H1 (cell line): ENCODE results near the gene ALPK3. TPM values are rescaled to one million over a fixed set of nuclear protein-coding genes. Genes with fewer than 3 reads are reported as not detected.

Experiments
- CTCF ChIA-PET: fragments of 300-600 bp; sonication (Branson Sonifier 250); formaldehyde crosslinking; loops from one replicate; lab custom pipeline; 2021; ENCODE audit not compliant: partially characterized antibody; lab: Charles Lee
- POLR2A ChIA-PET: fragments of 300-600 bp; sonication (Branson Sonifier 250); formaldehyde crosslinking; loops from one replicate; lab custom pipeline; 2021; ENCODE audit warnings: inconsistent platforms; ENCODE audit not compliant: partially characterized antibody; lab: Charles Lee
- DNase-seq, 2 experiments: peaks; one replicate each; pipeline versions ENCODE4 v3.0.0 to v3.0.0-alpha.2; 2010 to 2022; ENCODE audit warnings: low spot score in 2 of 2, low read depth in 1 of 2, mixed read lengths in 1 of 2
- FAIRE-seq: peaks from 2 replicates; lab custom pipeline; 2011; peaks lifted over from hg19 to GRCh38; lab: Jason Lieb, UNC
- H2AFZ ChIP-seq: 2 replicates; pipeline ENCODE4 v1.8.1; 2012; ENCODE audit warnings: low read length, inconsistent platforms
- H2AK5ac ChIP-seq: 2 replicates; pipeline ENCODE4 v1.6.1; 2013; ENCODE audit warnings: low read depth, low read length
- H2BK120ac ChIP-seq: replicated peaks from 2 replicates; pipeline ENCODE3; 2013; ENCODE audit warnings: low read depth, low read length, inconsistent platforms
- H2BK12ac ChIP-seq: 2 replicates; pipeline ENCODE4 v1.6.1; 2013; ENCODE audit warnings: low read depth, low read length
- H2BK15ac ChIP-seq: 2 replicates; pipeline ENCODE4 v1.6.1; 2013; ENCODE audit warnings: low read length
- H2BK20ac ChIP-seq: 2 replicates; pipeline ENCODE4 v1.6.1; 2013; ENCODE audit warnings: low read length
- H2BK5ac ChIP-seq: 2 replicates; pipeline ENCODE4 v1.6.1; 2013; ENCODE audit warnings: low read depth, low read length
- H3K14ac ChIP-seq: 2 replicates; pipeline ENCODE4 v1.6.1; 2013; ENCODE audit warnings: inconsistent platforms; ENCODE audit not compliant: insufficient read length
- H3K18ac ChIP-seq: 2 replicates; pipeline ENCODE4 v1.6.1; 2013; ENCODE audit warnings: low read length; ENCODE audit errors: extremely low read depth
- H3K23ac ChIP-seq: 2 replicates; pipeline ENCODE4 v1.6.1; 2013; ENCODE audit warnings: inconsistent platforms; ENCODE audit not compliant: insufficient read length
- H3K23me2 ChIP-seq: 2 replicates; pipeline ENCODE4 v1.6.1; 2013; ENCODE audit warnings: low read depth, low read length
- H3K27ac ChIP-seq: 2 replicates; pipeline ENCODE4 v1.6.1; 2011; ENCODE audit warnings: low read depth, low read length, inconsistent platforms
- H3K27me3 ChIP-seq, 4 experiments: replicated peaks in 1 of 4; 1 replicate in 1 of 4; 2 replicates in 3 of 4; pipeline versions ENCODE4 v1.6.1 to v1.8.1; 2011 to 2013; ENCODE audit warnings: low read length in 3 of 4, mild to moderate bottlenecking in 3 of 4, inconsistent platforms in 2 of 4, mixed read lengths in 2 of 4, moderate library complexity in 1 of 4; ENCODE audit not compliant: control insufficient read depth in 3 of 4, insufficient read depth in 3 of 4; ENCODE audit errors: extremely low read depth in 1 of 4
- H3K36me3 ChIP-seq, 4 experiments: 2 replicates each; pipeline versions ENCODE4 v1.6.1 to v1.8.1; 2011 to 2013; ENCODE audit warnings: mild to moderate bottlenecking in 4 of 4, low read length in 3 of 4, moderate library complexity in 2 of 4, control low read depth in 1 of 4, inconsistent platforms in 1 of 4; ENCODE audit not compliant: insufficient read depth in 4 of 4, control insufficient read depth in 2 of 4
- H3K4ac ChIP-seq: replicated peaks from 2 replicates; pipeline ENCODE3; 2013; ENCODE audit warnings: low read length, low read depth, mixed read lengths, inconsistent platforms; ENCODE audit not compliant: insufficient read length
- H3K4me1 ChIP-seq, 4 experiments: replicated peaks in 1 of 4; 1 replicate in 1 of 4; 2 replicates in 3 of 4; pipeline versions ENCODE4 v1.6.1 to v1.8.1; 2011 to 2013; ENCODE audit warnings: low read length in 3 of 4, inconsistent platforms in 2 of 4, mixed read lengths in 1 of 4; ENCODE audit not compliant: insufficient read depth in 4 of 4, control insufficient read depth in 3 of 4
- H3K4me2 ChIP-seq, 2 experiments: 2 replicates each; pipeline versions ENCODE4 v1.6.1 to v1.8.1; 2011 to 2013; ENCODE audit warnings: low read depth in 2 of 2, low read length in 2 of 2, control low read depth in 1 of 2, inconsistent platforms in 1 of 2, mild to moderate bottlenecking in 1 of 2; ENCODE audit not compliant: insufficient read depth in 1 of 2
- H3K4me3 ChIP-seq, 4 experiments: fragments of 200-600, 300-600 bp in 1 of 4; sonication (generic), shearing (Covaris generic), sonication (Bioruptor Twin) in 1 of 4; 2 replicates each; pipeline versions ENCODE4 v1.5.1 to v1.8.1; 2011 to 2016; ENCODE audit warnings: low read length in 4 of 4, low read depth in 3 of 4, control low read depth in 2 of 4, inconsistent platforms in 2 of 4, mild to moderate bottlenecking in 2 of 4, mixed read lengths in 1 of 4, moderate library complexity in 1 of 4; ENCODE audit not compliant: insufficient read depth in 2 of 4; ENCODE audit errors: extremely low read depth in 1 of 4
- H3K56ac ChIP-seq: replicated peaks from 2 replicates; pipeline ENCODE3; 2013; ENCODE audit warnings: low read depth, mild to moderate bottlenecking, mixed read lengths, low read length, inconsistent platforms; ENCODE audit not compliant: insufficient read length
- H3K79me1 ChIP-seq: 2 replicates; pipeline ENCODE4 v1.6.1; 2013; ENCODE audit warnings: low read depth, low read length, control low read depth
- H3K79me2 ChIP-seq, 2 experiments: 2 replicates each; pipeline versions ENCODE4 v1.6.1 to v1.8.1; 2012 to 2013; ENCODE audit warnings: low read length in 2 of 2, mild to moderate bottlenecking in 2 of 2, inconsistent platforms in 1 of 2; ENCODE audit not compliant: insufficient read depth in 2 of 2, control insufficient read depth in 1 of 2
- H3K9ac ChIP-seq, 4 experiments: replicated peaks in 1 of 4; 1 replicate in 1 of 4; 2 replicates in 3 of 4; pipeline versions ENCODE4 v1.6.1 to v1.8.1; 2011 to 2013; ENCODE audit warnings: low read depth in 3 of 4, low read length in 3 of 4, control low read depth in 2 of 4, mild to moderate bottlenecking in 2 of 4, moderate library complexity in 2 of 4, inconsistent platforms in 1 of 4; ENCODE audit errors: extremely low read depth in 1 of 4
- H3K9me3 ChIP-seq, 2 experiments: 2 replicates each; pipeline versions ENCODE4 v1.6.1 to v1.8.1; 2012 to 2013; ENCODE audit warnings: mild to moderate bottlenecking in 2 of 2, moderate library complexity in 2 of 2, control low read depth in 1 of 2, inconsistent platforms in 1 of 2, low read depth in 1 of 2, low read length in 1 of 2, mixed read lengths in 1 of 2; ENCODE audit not compliant: insufficient read depth in 2 of 2
- H4K20me1 ChIP-seq, 2 experiments: replicated peaks in 1 of 2; 2 replicates each; pipeline versions ENCODE3 to v1.8.1; 2011 to 2013; ENCODE audit warnings: inconsistent platforms in 2 of 2, low read length in 2 of 2, mild to moderate bottlenecking in 1 of 2; ENCODE audit not compliant: insufficient read depth in 2 of 2, control insufficient read depth in 1 of 2
- H4K5ac ChIP-seq: 2 replicates; pipeline ENCODE4 v1.6.1; 2013; ENCODE audit warnings: low read length, low read depth, mixed read lengths, inconsistent platforms; ENCODE audit not compliant: insufficient read length
- H4K8ac ChIP-seq: 2 replicates; pipeline ENCODE4 v1.8.0; 2013; ENCODE audit warnings: mild to moderate bottlenecking, moderate library complexity, low read length, inconsistent platforms; ENCODE audit not compliant: insufficient read depth; ENCODE audit errors: extremely low read depth
- H4K91ac ChIP-seq: replicated peaks from 2 replicates; pipeline ENCODE3; 2013; ENCODE audit warnings: low read length, mixed read lengths, inconsistent platforms; ENCODE audit not compliant: insufficient read length
- CTBP2 ChIP-seq: IDR thresholded peaks from 2 replicates; pipeline ENCODE4 v1.7.0; 2011; ENCODE audit warnings: borderline replicate concordance, mild to moderate bottlenecking, moderate library complexity, mixed read lengths, low read length; ENCODE audit not compliant: insufficient read depth, insufficient read length
- CTCF ChIP-seq, 3 experiments: IDR thresholded peaks; 1 replicate in 2 of 3; 2 replicates in 1 of 3; pipeline versions ENCODE4 v1.5.1 to v1.6.1; 2011; ENCODE audit warnings: low read length in 3 of 3, mild to moderate bottlenecking in 3 of 3, inconsistent platforms in 2 of 3, low read depth in 1 of 3, moderate library complexity in 1 of 3; ENCODE audit not compliant: insufficient read depth in 1 of 3; ENCODE audit errors: control extremely low read depth in 1 of 3
- HDAC2 ChIP-seq, 2 experiments: fragments of 300-600 bp in 1 of 2; sonication (generic) in 1 of 2; IDR thresholded peaks; 2 replicates each; pipeline ENCODE4 v1.6.1; 2011 to 2012; ENCODE audit warnings: low read depth in 2 of 2, low read length in 2 of 2, mild to moderate bottlenecking in 2 of 2, moderate library complexity in 2 of 2, borderline replicate concordance in 1 of 2, inconsistent platforms in 1 of 2
- POU5F1 ChIP-seq: IDR thresholded peaks from 2 replicates; pipeline ENCODE4 v1.6.1; 2011; ENCODE audit warnings: low read depth, mild to moderate bottlenecking, low read length, moderate library complexity
- RAD21 ChIP-seq, 2 experiments: IDR thresholded peaks in 1 of 2; conservative IDR thresholded peaks in 1 of 2; 2 replicates each; pipeline ENCODE4 v1.6.1; 2011; ENCODE audit warnings: low read depth in 2 of 2, low read length in 2 of 2, improper control_type of control experiment in 1 of 2, inconsistent platforms in 1 of 2, mild to moderate bottlenecking in 1 of 2, moderate library complexity in 1 of 2
- RBBP5 ChIP-seq: IDR thresholded peaks from 2 replicates; pipeline ENCODE4 v1.7.1; 2012; ENCODE audit warnings: low read depth, mild to moderate bottlenecking, inconsistent platforms, low read length, moderate library complexity, borderline replicate concordance
- SIRT6 ChIP-seq: IDR thresholded peaks from one replicate; pipeline ENCODE4 v1.7.1; 2012; ENCODE audit warnings: low read length, inconsistent platforms
- SRF ChIP-seq: IDR thresholded peaks from 2 replicates; pipeline ENCODE4 v1.6.1; 2011; ENCODE audit warnings: mild to moderate bottlenecking, low read depth, low read length, moderate library complexity
- TEAD4 ChIP-seq: IDR thresholded peaks from 2 replicates; pipeline ENCODE4 v1.6.1; 2012; ENCODE audit warnings: low read depth, low read length, inconsistent platforms, mixed read lengths
- WGBS, 2 experiments: shearing (Covaris generic) in 1 of 2; methylation state at CpG; one replicate each; pipeline versions ENCODE4 v1.1.6 to v1.1.7; 2013 to 2015; ENCODE audit warnings: low lambda C conversion rate in 2 of 2, mixed read lengths in 2 of 2, inconsistent platforms in 1 of 2, low coverage in 1 of 2, missing lambda C conversion rate in 1 of 2; ENCODE audit not compliant: insufficient replicate concordance in 2 of 2, insufficient coverage in 1 of 2, insufficient read length in 1 of 2; ENCODE audit errors: extremely low coverage in 1 of 2, missing lambda C conversion rate in 1 of 2; 5-methylcytosine and 5-hydroxymethylcytosine counted together
- polyA plus RNA-seq, 7 experiments: library from polyadenylated mRNA; depleted of rRNA in 3 of 7; stranded (reverse) in 5 of 7; unstranded in 2 of 7; fragments of >200 nt in 5 of 7; fragments of 200-250 nt in 2 of 7; gene quantifications; 1 replicate in 5 of 7; 2 replicates in 1 of 7; 4 replicates in 1 of 7; pipeline versions ENCODE4 v1.2.1 to v1.2.3, GENCODE V29; 2011 to 2013; ENCODE audit warnings: missing spikeins in 2 of 7, mixed read lengths in 2 of 7
- total RNA-seq: library from RNA; stranded (reverse); fragmentation: NEBNext Ultra II Directional; extraction: Animal tissue kit (Norgen Biotek cat#: 25700); gene quantifications from 2 replicates; pipeline ENCODE4 v1.2.1, GENCODE V29; 2021

ALPK3 gene
- total and polyA plus RNA-seq, 2 of the 8 experiments (the other 6 are each of a cell fraction or from before 2014, with no cell fraction given): 4.4 to 19.2 TPM

GRCh38 chr15:84814916-84815315, 2.2 kb upstream of the ALPK3 start:
- Histone ChIP-seq H2BK120ac (no peak overlapping the region), H2BK12ac (no peak overlapping the region), H2AK5ac (no peak overlapping the region), H3K4me3 (no peak overlapping the region), H2AFZ (no peak overlapping the region), H2BK20ac (no peak overlapping the region), H4K5ac (no peak overlapping the region), H3K4me1 (peaks cover 9 to 22% (median 17%) of the 10 kb centered on the region in 4 experiments), H2BK5ac (no peak overlapping the region), H3K56ac (no peak overlapping the region), H3K14ac (no peak overlapping the region), H3K23me2 (peaks cover 2% of the 10 kb centered on the region; the same call in 1 of the 2 replicates), H3K36me3 (no peaks in the 10 kb centered on the region), H3K9ac (no peak overlapping the region), H4K8ac (no peak overlapping the region), H3K18ac (no peak overlapping the region), H4K20me1 (no peaks in the 10 kb centered on the region), H3K27ac (no peak overlapping the region), H3K9me3 (no peaks in the 10 kb centered on the region), H3K4ac (no peak overlapping the region), H3K27me3 (peaks cover 0 to 3% (median 0%) of the 10 kb centered on the region in 4 experiments; a peak in 2 of 7 replicates), H2BK15ac (no peak overlapping the region), H3K4me2 (no peak overlapping the region), H3K79me2 (no peaks in the 10 kb centered on the region), H3K23ac (no peak overlapping the region), H3K79me1 (0 out of 2 replicates have a peak, but pooled peaks cover 4% of the 10 kb centered on the region), H4K91ac (no peak overlapping the region)
- FAIRE-seq (no peak), DNase-seq (no peak)
- ChIA-PET POLR2A (no interaction called here), CTCF (interaction anchor here (1.4 kb wide), 1 partner anchor 9 kb away, joined by 8 read pairs; no protein-coding TSS in a partner anchor)
- 91% methylated on average over 10 of the region's 10 CpGs; no CpG with 5 or more reads in 1 of the 2 experiments for WGBS, 2 experiments
- TF ChIP-seq SIRT6 (no peak), CTBP2 (no peak), POU5F1 (no peak), TEAD4 (no peak), RAD21 (IDR thresholded peaks at IDR 0.05 in 1 of 2, conservative IDR thresholded peaks at IDR 0.05 in 1 of 2; ENCODE audit: low read depth in 2 of 2, low read length in 2 of 2) (no peak), RBBP5 (no peak), CTCF (IDR thresholded peaks at IDR 0.05; ENCODE audit: control extremely low read depth in 1 of 3, insufficient read depth in 1 of 3, low read depth in 1 of 3, low read length in 3 of 3) (no peak), HDAC2 (IDR thresholded peaks at IDR 0.05; ENCODE audit: borderline replicate concordance in 1 of 2, low read depth in 2 of 2, low read length in 2 of 2) (no peak), SRF (no peak)
